Measurements from ENCODE around the gene NUAK1.

The NUAK1 gene

DNA sequence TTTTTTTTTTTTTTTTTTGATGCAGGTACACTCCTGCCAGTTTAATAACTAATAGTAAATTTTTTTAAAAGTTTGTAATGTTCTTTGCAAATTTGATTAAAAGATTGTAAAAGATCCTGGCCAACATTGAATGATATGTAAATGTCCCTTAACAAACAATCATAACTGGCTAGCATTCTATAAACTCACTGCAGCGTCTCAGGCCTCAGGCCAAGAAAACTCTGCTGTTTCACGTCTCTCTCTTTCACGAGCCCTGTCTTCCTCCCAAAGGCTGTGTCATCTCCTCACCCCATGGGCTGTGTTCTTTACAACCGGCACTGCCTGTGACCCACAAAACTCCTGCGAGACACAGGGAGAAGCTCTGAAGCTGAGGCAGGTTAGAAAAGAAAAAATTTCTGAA is 103.3 kb downstream of the NUAK1 start:
- no peak for TF ChIP-seq SPI1 (IDR thresholded peaks at IDR 0.05; ENCODE audit: borderline replicate concordance, low read depth)
- TF ChIP-seq GABPA (IDR thresholded peaks at IDR 0.05; ENCODE audit: low read depth), result no peak
- TF ChIP-seq CTCF (IDR thresholded peaks at IDR 0.05; ENCODE audit: insufficient read depth, low read length), result no peak
- TF ChIP-seq POLR2AphosphoS5 (IDR thresholded peaks at IDR 0.05; ENCODE audit: low read depth), result no peak
- TF ChIP-seq, protein P1, sequence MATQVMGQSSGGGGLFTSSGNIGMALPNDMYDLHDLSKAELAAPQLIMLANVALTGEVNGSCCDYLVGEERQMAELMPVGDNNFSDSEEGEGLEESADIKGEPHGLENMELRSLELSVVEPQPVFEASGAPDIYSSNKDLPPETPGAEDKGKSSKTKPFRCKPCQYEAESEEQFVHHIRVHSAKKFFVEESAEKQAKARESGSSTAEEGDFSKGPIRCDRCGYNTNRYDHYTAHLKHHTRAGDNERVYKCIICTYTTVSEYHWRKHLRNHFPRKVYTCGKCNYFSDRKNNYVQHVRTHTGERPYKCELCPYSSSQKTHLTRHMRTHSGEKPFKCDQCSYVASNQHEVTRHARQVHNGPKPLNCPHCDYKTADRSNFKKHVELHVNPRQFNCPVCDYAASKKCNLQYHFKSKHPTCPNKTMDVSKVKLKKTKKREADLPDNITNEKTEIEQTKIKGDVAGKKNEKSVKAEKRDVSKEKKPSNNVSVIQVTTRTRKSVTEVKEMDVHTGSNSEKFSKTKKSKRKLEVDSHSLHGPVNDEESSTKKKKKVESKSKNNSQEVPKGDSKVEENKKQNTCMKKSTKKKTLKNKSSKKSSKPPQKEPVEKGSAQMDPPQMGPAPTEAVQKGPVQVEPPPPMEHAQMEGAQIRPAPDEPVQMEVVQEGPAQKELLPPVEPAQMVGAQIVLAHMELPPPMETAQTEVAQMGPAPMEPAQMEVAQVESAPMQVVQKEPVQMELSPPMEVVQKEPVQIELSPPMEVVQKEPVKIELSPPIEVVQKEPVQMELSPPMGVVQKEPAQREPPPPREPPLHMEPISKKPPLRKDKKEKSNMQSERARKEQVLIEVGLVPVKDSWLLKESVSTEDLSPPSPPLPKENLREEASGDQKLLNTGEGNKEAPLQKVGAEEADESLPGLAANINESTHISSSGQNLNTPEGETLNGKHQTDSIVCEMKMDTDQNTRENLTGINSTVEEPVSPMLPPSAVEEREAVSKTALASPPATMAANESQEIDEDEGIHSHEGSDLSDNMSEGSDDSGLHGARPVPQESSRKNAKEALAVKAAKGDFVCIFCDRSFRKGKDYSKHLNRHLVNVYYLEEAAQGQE (IDR thresholded peaks at IDR 0.05; ENCODE audit: insufficient replicate concordance, low read depth), result no peak
- no peak overlapping the region for H3K4me3 ChIP-seq (replicated peaks; ENCODE audit: insufficient read depth, low read length)
- DNase-seq (ENCODE audit: low read depth in 1 of 2, low spot score in 1 of 2), result no peak
- H3K27ac ChIP-seq (replicated peaks), result no peak overlapping the region
- no peaks in the 10 kb centered on the region for H3K27me3 ChIP-seq (ENCODE audit: insufficient read depth, poor library complexity, severe bottlenecking)

DNA sequence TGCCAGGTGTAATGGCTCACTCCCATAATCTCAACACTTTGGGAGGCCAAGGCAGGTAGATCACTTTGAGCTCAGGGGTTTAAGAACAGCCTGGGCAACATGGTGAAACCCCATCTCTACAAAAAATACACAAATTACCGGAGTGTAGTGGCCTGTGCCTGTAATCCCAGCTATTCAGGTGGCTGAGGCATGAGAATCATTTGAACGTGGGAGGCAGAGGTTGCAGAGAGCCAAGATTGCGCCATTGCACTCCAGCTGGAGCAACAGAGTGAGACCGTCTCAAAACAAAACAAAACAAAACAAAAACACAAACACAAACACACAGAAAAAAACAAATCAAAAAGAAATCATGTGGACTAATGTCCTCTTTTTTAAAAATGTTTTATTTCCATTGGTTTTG is 104.4 kb downstream of the NUAK1 start:
- H3K27me3 ChIP-seq (ENCODE audit: insufficient read depth, poor library complexity, severe bottlenecking), result no peaks in the 10 kb centered on the region
- no peak overlapping the region for H3K27ac ChIP-seq (replicated peaks)
- no peak for DNase-seq (ENCODE audit: low read depth in 1 of 2, low spot score in 1 of 2)
- TF ChIP-seq, protein P1 (IDR thresholded peaks at IDR 0.05; ENCODE audit: insufficient replicate concordance, low read depth), result no peak
- TF ChIP-seq GABPA (IDR thresholded peaks at IDR 0.05; ENCODE audit: low read depth), result no peak
- TF ChIP-seq CTCF (IDR thresholded peaks at IDR 0.05; ENCODE audit: insufficient read depth, low read length), result no peak
- TF ChIP-seq SPI1 (IDR thresholded peaks at IDR 0.05; ENCODE audit: borderline replicate concordance, low read depth), result no peak
- no peak for TF ChIP-seq POLR2AphosphoS5 (IDR thresholded peaks at IDR 0.05; ENCODE audit: low read depth)
- H3K4me3 ChIP-seq (replicated peaks; ENCODE audit: insufficient read depth, low read length), result no peak overlapping the region

DNA sequence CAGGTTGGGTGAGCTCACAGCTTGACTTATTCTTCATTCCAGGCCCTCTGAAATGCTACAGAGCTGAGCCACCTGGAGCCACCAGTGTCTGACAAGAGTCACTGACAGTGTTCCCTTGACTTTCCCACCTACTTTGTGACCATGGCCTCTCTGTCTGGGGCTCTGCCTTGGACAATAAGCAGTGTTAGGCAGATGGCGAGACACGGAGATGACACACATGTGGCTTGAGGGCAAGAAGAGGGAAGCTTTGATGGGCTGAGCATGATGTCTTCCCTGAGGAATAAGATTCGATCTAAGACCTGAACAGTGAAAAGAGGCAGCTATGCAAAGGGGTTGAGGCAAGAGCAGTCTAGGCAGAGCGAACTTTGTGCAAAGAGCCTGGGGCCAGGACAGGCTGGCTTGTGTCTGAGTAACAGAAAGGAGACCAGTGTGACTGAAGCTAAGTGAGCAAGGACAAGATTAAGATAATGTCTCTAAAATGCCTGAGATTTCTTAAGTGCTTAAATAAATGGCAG is 105.5 kb downstream of the NUAK1 start:
- H3K27me3 ChIP-seq (ENCODE audit: insufficient read depth, poor library complexity, severe bottlenecking), result no peaks in the 10 kb centered on the region
- no peak for DNase-seq (ENCODE audit: low read depth in 1 of 2, low spot score in 1 of 2)

More for the DNA sequence above, 105.5 kb downstream of the NUAK1 start:
- no peak for TF ChIP-seq GABPA (IDR thresholded peaks at IDR 0.05; ENCODE audit: low read depth)
- TF ChIP-seq, protein P1 (IDR thresholded peaks at IDR 0.05; ENCODE audit: insufficient replicate concordance, low read depth), result no peak
- Histone ChIP-seq H3K4me3 (replicated peaks; ENCODE audit: insufficient read depth, low read length) (no peak overlapping the region), H3K27ac (replicated peaks) (no peak overlapping the region)
